ENCODE data around the gene OR4B1.
"Not testable (repeated sequence)": the region's sequence is repeated elsewhere in the genome, so short reads cannot be mapped to it uniquely, and the experiment has no call there.

Gene OR4B1, protein sequence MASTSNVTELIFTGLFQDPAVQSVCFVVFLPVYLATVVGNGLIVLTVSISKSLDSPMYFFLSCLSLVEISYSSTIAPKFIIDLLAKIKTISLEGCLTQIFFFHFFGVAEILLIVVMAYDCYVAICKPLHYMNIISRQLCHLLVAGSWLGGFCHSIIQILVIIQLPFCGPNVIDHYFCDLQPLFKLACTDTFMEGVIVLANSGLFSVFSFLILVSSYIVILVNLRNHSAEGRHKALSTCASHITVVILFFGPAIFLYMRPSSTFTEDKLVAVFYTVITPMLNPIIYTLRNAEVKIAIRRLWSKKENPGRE

GRCh38 chr11:48216510-48216909, at the start of gene OR4B1:
TSS of gene OR4B1 (plus strand) at chr11:48216810. CDS start at chr11:48216810, 0 bp downstream.
- DNase-seq (ENCODE audit: insufficient read length, low spot score): no peak
- no peak for FAIRE-seq
- no peak for TF ChIP-seq POLR2A (IDR thresholded peaks at IDR 0.05; ENCODE audit: low read depth, low read length)

DNA sequence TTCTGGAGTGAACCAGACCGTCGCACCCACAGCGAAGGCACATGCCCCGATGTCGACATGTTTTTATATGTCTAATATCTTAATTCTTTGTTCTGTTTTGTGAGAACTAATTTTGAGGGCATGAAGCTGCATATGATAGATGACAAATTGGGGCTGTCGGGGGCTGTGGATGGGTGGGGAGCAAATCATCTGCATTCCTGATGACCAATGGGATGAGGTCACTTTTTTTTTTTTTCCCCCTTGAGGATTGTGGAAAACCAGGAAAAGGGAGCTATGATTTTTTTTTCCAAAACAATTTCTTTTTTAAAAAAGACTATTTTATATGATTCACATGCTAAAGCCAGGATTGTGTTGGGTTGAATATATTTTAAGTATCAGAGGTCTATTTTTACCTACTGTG, 49.2 kb upstream of the OR4B1 start:
- TF ChIP-seq POLR2A (IDR thresholded peaks at IDR 0.05; ENCODE audit: low read depth, low read length): no peak
- DNase-seq (ENCODE audit: insufficient read length, low spot score) (no peak), FAIRE-seq (no peak)

DNA sequence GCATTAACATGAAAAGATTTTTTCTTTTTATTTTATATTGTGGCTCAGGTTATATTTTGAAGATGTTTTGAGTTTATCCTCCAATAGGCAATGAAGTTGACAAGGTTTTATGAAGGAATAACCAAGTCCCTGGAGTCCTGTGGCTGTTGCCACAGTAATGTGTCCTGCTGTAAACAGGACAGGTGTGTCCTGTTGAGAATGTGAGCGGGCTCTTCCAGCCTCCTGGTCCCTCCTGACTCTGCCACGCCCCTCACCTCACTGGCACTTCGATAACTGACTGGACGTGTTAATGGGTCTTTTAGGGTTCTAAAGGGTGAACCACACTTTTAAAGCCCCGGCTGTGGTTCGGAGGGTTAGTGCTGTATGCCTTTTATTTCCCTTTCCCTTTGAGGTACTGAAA, 47.8 kb upstream of the OR4B1 start:
- DNase-seq (ENCODE audit: insufficient read length, low spot score) (no peak), FAIRE-seq (no peak)
- no peak for TF ChIP-seq POLR2A (IDR thresholded peaks at IDR 0.05; ENCODE audit: low read depth, low read length)

GRCh38 chr11:48169259-48169658, 47.4 kb upstream of the OR4B1 start:
- DNase-seq (ENCODE audit: insufficient read length, low spot score) (no peak), FAIRE-seq (no peak)
- no peak for TF ChIP-seq POLR2A (IDR thresholded peaks at IDR 0.05; ENCODE audit: low read depth, low read length)

- no peak for DNase-seq (ENCODE audit: insufficient read length, low spot score)
- no peak for TF ChIP-seq POLR2A (IDR thresholded peaks at IDR 0.05; ENCODE audit: low read depth, low read length)
- no peak for FAIRE-seq
Measured at GRCh38 chr11:48169717-48170116, 46.9 kb upstream of the OR4B1 start.

- FAIRE-seq: no peak
- DNase-seq (ENCODE audit: insufficient read length, low spot score): no peak
- no peak for TF ChIP-seq POLR2A (IDR thresholded peaks at IDR 0.05; ENCODE audit: low read depth, low read length)
Measured at GRCh38 chr11:48170241-48171233, 46.1 kb upstream of the OR4B1 start.

DNA sequence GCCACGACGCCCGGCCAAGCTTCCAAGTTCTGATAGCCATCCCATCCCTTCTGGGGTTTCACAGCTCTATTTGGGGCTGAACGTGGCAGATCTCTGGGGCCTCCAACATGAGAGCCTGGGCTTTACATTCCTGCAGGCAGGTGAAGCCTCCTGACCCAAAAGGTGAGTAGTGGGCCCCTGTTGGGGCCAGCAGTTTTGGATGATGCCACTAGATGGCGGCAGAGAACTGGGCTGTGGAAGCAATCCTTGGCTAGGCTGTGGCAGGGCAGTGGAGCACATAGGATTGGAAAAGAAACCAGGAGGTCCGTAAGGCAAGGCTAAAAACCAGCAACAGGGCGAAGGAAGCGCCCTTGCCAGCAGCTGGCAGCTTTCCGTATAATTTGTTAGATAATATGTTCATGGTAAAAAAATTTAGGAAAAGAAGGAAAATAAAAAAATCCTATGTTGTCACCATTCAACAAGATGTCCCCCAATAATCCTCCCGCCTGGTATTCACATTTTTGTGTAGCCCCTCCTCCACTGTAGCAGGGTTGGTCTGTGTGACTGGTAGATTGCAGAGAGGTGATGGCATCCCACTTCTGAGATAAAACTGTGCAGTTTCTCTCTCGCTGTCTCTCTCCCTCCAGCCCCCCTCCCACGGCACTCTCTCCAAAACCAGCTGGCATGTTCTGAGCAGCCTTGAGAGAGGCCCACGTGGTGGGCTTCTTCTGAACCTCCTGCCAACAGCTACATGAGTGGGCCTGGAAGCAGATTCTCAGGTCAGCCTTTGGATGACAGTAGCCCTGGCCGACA, 43.6 kb upstream of the OR4B1 start:
- FAIRE-seq (no peak), DNase-seq (ENCODE audit: insufficient read length, low spot score) (peak; percentile 51)
- no peak for TF ChIP-seq POLR2A (IDR thresholded peaks at IDR 0.05; ENCODE audit: low read depth, low read length)

DNA sequence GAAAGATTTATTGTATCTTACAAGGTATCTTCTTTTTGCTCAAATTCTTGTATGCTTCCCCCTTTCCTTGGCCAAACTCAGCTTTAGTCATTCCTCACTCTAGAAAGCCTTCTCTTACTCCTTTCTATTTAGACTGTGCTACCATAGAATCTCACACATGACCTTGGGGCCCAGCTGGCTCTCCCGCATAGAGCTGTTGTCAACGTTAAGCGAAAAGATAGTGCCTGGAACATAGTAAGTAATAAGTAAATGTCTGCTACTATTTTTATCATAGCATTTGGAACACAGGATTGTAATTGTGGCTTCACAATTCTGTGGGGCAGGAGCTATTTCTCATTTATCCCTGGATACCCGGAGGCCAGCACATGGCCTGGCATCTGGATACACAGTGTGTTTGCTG, 38.9 kb upstream of the OR4B1 start:
- FAIRE-seq: no peak
- no peak for TF ChIP-seq POLR2A (IDR thresholded peaks at IDR 0.05; ENCODE audit: low read depth, low read length)
- DNase-seq (ENCODE audit: insufficient read length, low spot score): no peak

- DNase-seq (ENCODE audit: insufficient read length, low spot score) (no peak), FAIRE-seq (no peak)
- TF ChIP-seq POLR2A (IDR thresholded peaks at IDR 0.05; ENCODE audit: low read depth, low read length): no peak
Measured at GRCh38 chr11:48180627-48181026, 36.0 kb upstream of the OR4B1 start.

- DNase-seq (ENCODE audit: insufficient read length, low spot score): no peak
- FAIRE-seq: no peak
- no peak for TF ChIP-seq POLR2A (IDR thresholded peaks at IDR 0.05; ENCODE audit: low read depth, low read length)
Measured at GRCh38 chr11:48182860-48183526, 33.6 kb upstream of the OR4B1 start.

DNA sequence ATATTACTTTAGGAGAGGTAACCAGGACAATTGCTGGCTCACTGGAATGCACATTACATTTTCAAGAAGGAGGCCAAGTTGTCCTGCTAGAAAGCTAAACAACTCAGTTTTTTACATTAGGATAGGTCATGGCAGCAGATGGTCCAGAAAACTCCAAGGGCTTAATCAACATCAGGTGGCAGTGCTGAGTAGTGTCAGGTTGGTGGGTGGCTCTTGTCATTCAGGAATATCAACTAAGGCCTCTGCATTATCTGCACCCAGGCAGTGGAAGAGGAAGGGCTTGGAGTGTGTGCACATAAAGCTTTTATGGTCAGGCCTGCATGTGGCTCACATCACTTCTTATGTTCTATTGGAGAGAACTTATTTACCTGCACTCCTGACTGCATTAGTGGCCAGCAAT, 32.2 kb upstream of the OR4B1 start:
- no peak for TF ChIP-seq POLR2A (IDR thresholded peaks at IDR 0.05; ENCODE audit: low read depth, low read length)
- DNase-seq (ENCODE audit: insufficient read length, low spot score): no peak
- FAIRE-seq: no peak

DNA sequence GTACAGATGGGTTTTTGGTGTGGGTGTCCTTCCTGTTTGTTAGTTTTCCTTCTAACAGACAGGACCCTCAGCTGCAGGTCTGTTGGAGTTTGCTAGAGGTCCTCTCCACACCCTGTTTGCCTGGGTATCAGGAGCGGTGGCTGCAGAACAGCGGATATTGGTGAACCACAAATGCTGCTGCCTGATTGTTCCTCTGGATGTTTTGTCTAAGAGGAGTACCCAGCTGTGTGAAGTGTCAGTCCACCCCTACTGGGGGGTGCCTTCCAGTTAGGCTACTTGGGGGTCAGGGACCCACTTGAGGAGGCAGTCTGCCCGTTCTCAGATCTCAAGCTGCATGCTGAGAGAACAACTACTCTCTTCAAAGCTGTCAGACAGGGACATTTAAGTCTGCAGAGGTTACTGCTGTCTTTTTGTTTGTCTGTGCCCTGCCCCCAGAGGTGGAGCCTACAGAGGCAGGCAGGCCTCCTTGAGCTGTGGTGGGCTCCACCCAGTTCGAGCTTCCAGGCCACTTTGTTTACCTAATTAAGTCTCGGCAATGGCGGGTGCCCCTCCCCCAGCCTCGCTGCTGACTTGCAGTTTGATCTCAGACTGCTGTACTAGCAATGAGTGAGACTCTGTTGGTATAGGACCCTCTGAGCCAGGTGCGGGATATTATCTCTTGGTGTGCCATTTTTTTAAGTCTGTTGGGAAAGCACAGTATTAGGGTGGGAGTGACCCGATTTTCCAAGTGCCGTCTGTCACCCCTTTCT, 25.5 kb upstream of the OR4B1 start:
- not testable (repeated sequence) for DNase-seq (ENCODE audit: insufficient read length, low spot score); FAIRE-seq

DNA sequence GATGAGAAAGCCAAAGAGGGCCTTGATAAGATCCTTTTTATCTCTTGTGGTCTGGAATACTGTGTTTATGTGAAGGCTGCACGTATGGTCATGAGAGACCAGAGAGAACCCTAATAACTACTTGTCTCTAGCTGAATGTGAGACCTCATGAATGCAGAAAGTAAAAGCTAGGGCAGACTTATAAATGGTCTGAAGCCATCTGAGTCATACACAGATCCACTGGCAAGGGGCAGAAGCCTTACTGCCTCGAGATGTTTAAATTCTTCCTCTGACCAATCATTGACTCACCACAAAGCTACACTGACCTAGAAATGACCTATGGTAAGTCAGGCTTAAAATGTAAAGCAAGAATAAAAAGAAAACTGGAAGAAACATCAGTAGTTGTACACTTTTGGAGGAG, 22.7 kb upstream of the OR4B1 start:
- no peak for TF ChIP-seq POLR2A (IDR thresholded peaks at IDR 0.05; ENCODE audit: low read depth, low read length)
- DNase-seq (ENCODE audit: insufficient read length, low spot score): no peak
- no peak for FAIRE-seq

Data from H54 (cell line).